ENCODE results near the gene PRKN.

DNA sequence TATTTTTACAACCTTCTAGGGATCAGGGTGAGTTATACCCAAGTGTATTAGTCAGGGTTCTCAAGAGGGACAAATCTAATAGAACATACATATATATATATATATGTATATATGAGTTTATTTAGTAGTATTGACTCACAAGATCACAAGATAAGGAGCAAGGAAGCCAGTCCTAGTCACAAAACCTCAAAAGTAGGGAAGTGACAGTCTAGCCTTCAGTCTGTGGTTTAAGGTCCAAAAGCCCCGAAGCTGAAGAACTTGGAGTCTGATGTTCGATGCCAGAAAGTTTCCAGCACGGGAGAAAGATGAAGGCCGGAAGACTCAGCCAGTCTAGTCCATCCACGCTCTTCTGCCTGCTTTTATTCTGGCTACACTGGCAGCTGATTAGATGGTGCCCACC lies 821.0 kb downstream of the PRKN start:
- TF ChIP-seq CTCF (IDR thresholded peaks at IDR 0.05) (no peak), POLR2A (IDR thresholded peaks at IDR 0.05) (no peak)

All from thyroid gland (tissue), 4 donors.